Gastroesophageal sphincter (tissue), 3 donors: Measurements from ENCODE around the gene DNAH9.

Experiments used
- CTCF ChIP-seq, 4 experiments: fragments of 200-600 bp in 2 of 4; fragments of 450-650 bp in 2 of 4; sonication (generic) in 1 of 4; IDR thresholded peaks; one replicate each; pipeline ENCODE4 v1.5.1; 2017 to 2019; ENCODE audit warnings: antibody characterized with exemption in 4 of 4, mild to moderate bottlenecking in 2 of 4, moderate library complexity in 2 of 4
- EP300 ChIP-seq: sonication (generic); formaldehyde crosslinking; IDR thresholded peaks from one replicate; pipeline ENCODE4 v1.6.1; 2017; ENCODE audit warnings: antibody characterized with exemption, mild to moderate bottlenecking
- POLR2A ChIP-seq, 2 donors: fragments of 450-650 bp; IDR thresholded peaks; one replicate each; pipeline ENCODE4 v1.6.1; 2017; ENCODE audit warnings: antibody characterized with exemption in 2 of 2, mild to moderate bottlenecking in 2 of 2, moderate library complexity in 1 of 2

GRCh38 chr17:11628374-11628773 is 30.1 kb downstream of the DNAH9 start:
- TF ChIP-seq CTCF (IDR thresholded peaks at IDR 0.05): no peak
- TF ChIP-seq POLR2A (IDR thresholded peaks at IDR 0.05): no peak
- no peak for TF ChIP-seq EP300
